HG02981 (cell line): Measurements from ENCODE around the gene COMP.

Experiments
- ATAC-seq: cut with Tn5 transposase; IDR thresholded peaks from one replicate; pipeline ENCODE4 v1.9.1; 2021; ENCODE audit warnings: mild to moderate bottlenecking, moderate library complexity; ENCODE audit not compliant: unreplicated experiment

The COMP gene

DNA sequence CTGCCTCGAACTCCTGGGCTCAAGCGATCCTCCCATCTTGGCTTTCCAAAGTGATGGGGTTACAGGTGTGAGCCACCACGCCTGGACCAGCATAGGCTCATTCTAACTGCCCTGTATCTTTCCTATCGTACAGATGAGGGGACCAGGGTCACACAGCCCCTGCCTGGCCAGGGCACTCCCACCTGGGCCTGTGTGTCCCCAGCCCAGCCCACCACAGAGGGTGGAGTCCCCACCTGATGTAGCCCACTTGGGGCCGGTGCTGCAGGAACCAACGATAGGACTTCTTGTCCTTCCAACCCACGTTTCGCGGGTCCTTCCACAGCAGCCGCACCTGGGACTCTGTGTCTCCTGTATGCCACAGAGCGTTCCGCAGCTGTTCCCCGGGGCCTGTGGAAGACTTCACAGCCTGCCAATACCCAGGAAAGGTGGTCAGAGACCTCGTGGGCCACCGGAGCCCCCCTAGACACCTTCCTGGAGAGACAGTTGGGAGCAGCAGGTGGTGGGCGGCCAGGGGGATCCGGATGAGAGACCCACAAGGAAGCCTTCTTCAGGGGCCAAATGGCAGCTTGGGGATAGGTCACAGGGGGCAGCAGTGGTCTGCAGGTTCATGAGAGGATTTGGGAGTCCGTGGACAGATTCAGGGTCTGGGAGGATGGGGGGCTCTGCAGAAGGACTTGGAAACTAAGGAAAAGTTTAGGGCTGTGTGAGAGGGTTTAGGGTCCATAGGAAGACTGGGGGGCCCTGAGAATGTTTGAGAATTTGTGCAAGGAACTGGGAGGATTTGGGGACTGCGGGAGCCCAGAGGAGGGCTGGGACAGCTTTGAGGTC is 6.9 kb downstream of the COMP start:
- no peak for ATAC-seq

DNA sequence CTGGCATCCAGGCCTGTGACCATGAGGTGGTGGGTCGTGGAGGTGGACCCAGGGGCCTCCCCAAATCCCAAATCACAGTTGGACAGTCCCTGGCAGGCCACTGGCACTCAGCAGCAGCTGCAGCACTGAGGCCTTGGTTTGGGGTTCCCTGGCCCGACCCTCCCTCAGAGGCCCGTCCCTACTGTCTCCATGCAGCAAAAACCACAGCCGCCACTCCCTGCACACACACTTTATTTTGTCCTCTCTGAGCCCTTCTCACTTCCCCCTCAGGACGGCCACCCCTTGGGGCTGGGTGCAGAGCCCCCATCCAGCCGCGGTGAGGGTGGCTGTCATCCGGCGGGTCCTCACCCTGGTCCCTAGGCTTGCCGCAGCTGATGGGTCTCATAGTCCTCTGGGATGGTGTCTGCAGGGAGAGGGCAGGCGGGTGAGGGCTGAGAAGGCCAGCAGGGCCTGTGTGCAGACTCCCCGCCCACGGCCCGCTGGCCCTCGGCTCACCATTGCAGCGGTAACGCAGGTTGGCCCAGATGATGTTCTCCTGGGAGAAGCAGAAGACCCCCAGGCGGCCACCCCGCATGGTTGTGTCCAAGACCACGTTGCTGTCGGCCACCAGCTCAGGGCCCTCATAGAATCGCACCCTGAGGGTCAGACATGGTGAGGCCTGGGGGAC is 8.4 kb downstream of the COMP start:
- no peak for ATAC-seq

DNA sequence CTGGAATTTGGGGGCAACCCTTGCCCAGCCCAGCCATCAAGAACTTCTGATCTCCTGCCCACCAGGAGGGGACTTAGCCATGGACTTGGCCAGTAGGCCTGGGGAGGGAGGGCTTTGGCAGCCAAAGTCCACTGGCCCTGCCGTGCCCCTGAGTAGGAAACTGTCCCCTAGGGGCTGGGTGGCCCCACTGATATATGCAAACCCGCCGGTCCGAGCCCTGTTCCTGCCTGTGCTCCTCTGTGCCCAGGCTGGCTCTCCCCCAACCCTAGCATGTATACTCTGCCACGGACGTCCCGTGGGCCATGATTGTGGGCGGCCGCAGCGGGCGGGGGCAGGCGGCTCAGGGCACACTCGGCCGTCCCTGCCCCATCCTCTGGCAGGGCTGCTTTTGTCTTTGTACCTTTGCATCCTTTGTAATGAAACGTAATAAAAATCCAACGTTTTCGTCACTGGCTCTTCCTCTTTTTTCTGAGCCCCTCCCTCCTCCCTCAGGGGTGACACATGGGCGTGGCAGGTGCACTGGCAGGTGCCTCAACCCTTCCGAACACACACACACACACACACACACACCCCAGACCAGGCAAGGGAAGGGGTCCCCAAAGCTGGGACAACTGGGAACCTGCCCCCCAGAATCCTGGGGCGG is 9.1 kb downstream of the COMP start:
- no peak for ATAC-seq

DNA sequence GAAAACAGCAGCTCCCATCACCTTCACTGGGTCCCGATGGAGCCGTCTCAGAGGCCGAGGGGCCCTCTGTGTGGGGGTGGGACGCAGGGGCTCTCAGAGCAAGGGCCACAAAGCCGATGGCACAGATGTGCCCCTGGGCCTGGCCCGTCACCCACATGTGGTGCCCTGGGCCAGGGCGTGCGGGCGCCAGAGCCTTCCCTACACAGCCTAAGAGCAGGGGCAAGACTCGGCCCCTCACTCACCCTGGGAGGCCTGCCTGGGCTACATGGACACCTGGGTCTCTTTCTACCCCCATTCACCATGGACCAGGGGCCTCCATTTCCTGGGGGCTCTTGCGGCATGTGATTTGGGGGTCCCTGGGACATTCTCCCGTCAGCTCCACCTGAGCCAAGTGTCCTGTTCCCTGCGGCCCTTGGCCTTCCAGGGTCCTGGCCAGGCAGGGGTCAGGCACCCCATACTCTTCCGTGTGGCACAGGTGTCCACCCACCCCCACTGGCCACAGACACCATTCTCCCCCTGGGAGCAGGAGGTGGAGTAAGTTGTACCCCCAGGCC is 10.0 kb downstream of the COMP start:
- ATAC-seq = no peak

DNA sequence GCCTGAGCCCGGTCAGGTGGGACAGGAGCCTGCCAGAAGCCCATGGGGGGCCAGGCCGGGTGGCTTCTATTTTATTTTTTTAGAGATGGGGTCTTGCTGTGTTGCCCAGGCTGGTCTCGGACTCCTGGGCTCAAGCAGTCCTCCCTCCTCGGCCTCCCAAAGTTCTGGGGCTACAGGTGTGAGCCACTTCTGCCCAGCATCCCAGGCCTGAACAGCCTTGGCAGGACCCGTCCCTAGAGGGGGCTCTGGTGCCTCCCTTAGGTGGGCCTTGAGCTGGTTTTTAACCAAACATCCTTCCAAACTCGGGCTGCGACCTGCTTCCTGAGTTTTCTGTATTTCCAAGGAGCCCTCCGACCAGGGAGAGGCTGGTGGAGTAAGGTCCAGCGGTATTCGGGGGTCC is 10.5 kb downstream of the COMP start:
- no peak for ATAC-seq

DNA sequence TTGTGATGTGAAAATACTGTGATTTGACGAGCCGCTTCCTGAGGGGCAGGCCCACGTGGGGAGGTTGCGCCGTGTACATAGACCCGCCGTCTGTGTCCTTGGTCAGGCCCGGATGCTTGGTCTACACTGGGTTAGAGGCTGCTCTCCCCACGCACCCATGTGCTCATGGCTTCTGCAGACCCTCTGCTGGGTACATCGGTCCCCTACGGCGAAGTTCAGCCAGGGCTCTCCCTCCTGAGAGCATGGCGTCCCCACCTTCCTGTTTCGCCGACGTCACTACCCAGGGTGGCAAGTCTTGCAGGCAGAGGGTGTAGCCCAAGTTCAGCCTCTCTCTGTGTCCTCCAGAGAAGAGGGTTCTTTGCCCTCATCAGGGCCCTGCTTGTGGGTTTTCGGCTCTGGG is 11.0 kb downstream of the COMP start:
- ATAC-seq = no peak

DNA sequence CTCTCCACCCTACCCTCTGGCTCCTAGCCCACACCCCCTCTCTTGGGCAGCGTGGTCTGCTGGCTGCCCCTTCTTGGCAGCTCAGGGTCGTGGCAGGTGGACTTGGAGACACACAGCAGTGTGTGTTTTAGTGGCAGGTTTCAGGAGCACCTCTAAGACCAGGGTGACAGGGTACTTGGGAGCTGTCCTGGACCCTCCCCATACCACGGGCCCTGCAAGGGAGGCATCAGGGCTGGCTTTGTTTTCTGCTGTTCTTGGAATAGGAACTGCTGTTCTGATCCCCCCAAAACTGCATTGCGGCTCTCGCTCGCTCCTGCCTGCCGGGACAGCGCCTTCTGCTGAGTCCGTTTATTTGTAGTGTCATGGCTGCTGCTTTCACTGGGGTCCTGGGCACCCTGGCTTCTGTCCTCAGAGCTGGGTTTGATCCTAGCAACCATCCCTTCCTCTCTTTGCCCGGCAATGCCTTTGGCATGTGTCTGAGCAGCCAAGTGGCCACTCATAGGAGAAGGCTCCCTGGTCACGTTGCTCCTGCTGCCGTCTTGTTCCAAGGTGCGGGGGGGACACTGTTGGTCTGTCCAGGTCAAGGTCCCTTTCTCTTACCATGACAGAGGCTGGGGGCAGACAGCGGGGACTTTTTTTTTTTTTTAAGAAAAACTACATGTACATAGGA is 12.1 kb downstream of the COMP start:
- ATAC-seq = no peak

DNA sequence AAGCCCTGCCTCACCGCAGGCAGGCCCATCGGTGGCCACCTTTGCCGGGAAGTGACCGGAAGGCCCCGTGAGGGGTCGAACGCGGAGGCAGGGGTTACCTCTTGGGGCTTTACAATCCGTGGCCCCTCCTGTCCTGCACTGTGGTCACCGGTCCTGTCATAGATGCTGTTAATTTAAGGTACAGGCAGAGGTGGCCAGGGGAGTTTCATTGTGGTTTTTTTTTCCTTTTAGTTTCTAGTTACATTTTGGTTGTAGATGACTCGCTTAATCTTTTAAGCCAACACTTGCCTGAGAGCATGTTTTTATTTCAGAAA is 13.1 kb downstream of the COMP start:
- no peak for ATAC-seq

DNA sequence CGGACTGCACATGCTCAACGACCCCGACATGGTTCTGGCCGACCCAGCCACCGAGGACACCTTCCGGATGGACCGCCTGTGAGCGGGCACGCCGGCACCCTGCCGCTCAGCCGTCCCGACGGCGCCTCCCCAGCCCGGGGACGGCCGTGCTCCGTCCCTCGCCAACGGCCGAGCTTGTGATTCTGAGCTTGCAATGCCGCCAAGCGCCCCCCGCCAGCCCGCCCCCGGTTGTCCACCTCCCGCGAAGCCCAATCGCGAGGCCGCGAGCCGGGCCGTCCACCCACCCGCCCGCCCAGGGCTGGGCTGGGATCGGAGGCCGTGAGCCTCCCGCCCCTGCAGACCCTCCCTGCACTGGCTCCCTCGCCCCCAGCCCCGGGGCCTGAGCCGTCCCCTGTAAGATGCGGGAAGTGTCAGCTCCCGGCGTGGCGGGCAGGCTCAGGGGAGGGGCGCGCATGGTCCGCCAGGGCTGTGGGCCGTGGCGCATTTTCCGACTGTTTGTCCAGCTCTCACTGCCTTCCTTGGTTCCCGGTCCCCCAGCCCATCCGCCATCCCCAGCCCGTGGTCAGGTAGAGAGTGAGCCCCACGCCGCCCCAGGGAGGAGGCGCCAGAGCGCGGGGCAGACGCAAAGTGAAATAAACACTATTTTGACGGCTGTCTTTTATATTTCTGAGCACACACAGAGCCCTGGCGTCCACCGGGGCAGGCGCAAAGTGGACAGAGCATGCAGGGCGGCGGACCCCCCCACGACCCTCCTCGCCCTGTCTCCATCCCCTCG is 13.6 kb downstream of the COMP start:
- no peak for ATAC-seq

DNA sequence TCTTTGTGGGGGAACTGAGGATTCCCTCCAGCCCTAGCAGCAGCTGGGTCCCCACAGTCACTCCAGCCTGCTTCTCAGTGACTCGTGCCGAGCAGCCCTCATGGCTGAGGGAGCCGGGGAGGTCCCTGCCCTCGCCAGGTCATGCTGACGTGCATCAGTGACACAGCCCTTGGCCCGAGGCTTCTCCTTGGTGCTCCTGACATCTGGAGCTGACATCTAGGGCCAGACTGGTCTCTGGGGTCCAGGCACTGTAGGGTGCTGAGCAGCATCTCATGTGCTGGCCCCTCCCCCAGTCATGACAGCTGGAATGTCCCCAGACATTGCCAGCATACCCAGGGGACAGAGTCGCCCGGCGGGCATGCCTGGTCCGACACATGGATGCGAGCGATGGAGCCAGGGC is 14.4 kb downstream of the COMP start:
- no peak for ATAC-seq

DNA sequence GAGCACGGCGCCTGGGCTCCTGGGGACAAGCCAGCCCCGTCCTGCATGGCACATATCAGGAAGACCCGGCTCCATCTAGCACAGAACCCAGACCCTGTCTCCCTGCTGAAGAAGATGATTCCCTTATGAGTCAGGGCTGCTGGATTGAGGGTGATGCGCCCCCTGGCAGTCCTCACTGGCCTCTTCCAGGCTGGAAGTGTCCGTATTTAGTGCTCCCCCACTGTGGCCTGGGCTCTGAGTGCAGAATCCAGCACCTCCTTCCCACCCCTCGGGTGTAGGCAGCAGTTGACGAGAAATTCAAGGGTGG is 14.9 kb downstream of the COMP start:
- ATAC-seq = no peak

DNA sequence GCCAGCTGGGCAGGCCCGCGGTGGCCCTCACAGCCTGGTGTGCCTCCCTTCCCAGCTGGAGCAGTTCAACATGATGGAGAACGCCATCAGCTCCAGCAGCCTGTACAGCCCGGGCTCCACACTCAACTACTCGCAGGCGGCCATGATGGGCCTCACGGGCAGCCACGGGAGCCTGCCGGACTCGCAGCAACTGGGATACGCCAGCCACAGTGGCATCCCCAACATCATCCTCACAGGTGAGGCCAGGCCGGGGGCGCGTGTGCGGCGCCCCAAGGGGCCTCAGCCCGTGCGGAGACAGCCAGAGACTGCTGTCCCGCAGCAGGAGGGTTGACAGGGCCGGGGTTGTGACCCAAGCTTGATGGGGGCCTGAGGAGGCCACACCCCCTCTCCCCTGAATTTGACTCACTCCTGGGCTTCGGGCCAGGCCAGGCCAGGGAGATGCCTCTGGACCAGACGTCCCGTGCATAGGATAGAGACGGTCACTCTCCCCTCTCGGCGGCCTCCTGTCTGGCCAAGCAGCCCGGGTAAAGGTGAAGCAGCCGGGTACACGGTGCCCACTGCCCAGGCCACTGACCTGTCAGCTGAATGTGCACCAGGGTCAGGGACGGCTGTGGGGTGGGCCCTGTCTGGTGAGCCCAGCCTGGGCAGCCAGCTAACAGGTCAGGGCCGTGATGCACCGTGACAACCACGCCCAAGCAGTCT is 15.4 kb downstream of the COMP start:
- no peak for ATAC-seq

DNA sequence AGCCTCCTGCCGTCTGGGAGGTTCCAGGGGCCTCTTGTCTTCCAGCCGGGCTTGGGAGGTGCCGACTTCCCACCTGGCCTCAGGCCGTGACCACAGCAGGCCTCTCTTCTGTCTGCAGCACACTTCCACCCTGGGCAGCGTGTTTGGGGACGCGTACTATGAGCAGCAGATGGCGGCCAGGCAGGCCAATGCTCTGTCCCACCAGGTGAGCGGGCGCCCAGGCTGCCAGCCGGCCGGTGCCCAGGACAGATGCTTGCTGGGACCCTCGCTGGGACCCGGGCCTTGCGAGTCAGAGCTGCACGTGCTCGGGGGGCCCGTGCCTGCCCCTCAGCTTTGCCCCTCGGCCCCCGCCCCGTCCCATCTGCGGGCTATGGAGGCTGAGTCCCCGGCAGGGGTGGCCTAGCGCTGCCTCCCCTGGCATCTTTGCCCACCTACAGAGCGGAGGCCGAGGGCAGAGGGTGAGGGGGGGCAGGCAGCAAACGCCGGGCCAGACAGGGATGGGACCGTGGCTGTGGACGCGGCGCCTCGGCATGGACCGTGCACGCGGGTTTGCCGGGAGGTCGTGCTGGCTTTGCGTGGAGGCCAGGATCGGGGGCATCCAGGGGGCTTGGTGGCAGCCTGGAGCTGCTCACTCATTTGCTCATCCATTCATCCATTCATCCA is 16.2 kb downstream of the COMP start:
- no peak for ATAC-seq

DNA sequence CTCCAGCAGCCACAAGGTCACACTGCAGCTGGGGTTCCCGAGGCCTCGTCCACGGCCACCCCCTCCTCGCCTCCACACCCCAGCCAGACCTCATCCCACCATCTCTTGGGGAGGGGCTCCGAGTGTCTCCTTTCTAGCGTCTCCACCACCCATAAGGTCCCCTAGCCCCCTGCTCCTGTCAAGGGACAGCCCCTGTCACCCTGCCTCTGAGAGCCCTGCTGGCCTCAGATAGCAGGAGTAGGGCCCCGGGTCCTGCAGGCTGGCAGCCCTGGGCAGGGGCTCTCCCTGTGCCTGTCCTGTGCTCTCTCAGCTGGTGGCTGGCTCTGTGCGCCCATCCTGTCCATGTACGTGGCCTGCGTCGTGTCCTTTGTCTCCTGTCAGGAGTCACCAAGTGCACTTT is 17.0 kb downstream of the COMP start:
- no peak for ATAC-seq

DNA sequence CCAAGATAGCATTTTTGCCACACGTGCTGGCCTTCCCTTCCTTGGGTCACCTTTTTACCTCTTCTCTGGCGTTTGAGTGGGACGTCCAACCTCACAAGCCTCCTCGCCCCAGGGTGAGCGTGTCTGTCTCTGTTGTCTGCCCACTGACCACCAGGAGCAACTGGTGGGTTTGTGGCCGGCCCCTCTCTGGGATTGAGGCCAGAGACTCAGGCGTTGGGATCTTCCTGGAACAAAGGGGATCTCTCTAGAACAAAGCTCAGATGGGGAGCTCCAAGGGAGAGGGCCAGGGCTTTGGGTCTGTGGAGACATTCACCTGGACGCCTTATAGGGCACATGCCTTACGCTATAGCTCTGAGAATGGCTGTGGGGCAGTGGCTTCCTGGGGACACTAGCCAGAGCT is 17.4 kb downstream of the COMP start:
- ATAC-seq = no peak

DNA sequence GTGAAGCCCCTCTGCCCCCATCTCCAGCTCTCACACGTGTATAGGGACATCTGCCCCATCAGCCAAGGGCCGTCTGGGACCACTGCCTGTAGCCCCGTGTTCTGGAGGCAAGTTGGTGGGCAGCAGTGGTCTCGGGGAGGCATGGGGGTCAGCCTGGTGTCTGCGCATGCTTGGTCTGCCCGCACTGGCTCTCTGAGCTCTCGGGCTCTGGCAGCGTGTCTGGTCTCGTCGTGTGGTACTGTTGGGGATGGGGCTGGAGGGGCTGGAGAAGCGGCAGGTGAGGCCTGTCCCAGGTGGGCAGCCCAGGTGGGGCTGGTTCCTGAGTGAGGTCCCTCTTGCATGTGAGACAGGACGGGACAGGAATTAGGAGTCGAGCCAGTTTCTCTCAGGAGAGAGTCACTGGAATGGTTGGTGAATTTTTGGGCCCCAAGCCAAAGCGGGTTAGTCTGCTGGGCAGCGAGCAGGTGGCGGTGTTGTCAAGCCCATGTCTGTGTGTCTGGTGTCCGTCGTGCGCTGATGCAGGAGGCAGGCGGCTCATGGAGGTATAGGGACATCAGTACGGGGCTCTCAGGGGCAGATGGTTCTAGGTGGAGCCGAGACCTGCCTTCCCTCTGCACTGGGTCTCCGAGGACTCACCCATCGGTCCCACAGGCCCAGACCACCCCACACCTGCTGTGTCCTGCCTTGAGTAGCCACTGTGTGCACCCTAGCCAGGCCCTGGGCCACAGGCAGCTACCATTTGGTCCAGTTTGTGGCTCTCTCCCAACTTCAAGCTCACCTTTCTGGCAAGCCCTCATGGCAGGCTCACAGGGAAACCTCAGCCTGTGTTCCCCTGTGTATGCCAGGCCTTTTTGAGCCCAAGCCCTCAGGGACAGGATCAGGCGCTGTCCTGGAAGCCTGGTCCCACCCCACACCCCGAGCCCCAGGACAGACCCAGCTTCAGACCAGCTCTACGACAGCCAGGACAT is 18.2 kb downstream of the COMP start:
- ATAC-seq = no peak

DNA sequence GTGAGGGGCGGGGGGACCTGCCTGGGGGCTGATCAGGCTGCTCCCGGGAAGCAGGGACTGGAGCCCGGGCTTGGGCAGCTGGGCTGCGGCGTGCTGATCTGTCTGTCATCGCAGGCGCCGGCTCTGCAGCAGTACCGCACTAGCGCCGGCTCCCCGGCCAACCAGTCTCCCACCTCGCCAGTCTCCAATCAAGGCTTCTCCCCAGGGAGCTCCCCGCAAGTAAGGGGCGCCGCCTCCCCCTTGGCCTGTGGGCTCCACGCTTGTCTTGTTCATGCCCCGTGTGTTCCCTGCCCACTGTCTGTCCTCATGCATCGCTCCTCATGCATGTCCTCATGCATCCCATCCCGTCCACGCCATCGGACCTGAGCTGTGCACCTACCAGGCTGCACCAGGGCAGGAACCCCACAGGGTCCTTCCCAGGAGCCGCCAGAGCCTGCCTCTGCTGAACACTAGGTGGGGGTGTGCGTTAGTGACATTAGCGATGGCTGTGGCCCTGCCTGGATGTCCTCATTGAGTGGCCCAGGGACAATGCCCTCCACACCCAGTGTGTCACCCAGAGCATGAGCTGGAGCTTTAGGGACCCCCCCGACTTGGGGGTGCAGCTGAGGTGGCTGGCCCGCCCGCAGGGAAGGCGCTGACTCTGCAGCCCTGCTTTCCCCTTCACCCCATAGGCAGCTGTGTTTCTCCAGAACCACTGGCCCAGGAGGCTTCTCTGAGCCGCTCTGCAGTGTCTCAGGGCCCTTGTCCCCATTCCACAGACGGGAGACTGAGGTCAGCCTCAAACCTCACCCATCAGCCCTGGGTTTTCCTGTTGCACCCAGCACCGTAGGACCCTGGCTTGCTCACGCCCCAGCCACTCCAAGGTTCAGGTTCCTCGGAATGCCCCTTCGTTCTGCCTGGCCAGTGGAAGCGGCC is 19.5 kb downstream of the COMP start:
- no peak for ATAC-seq
